BLaER1 treated with 17β-estradiol and CSF1 and Interleukin-3, amounts not matched to agents 10 nM and 100 nM (cell line): ENCODE results near the gene ALS2CL.

Source experiments
- H3K27ac ChIP-seq, 11 experiments: shearing (Covaris generic); formaldehyde crosslinking; 2 replicates each; pipeline ENCODE4 v1.8.1; 2022
- H3K27me3 ChIP-seq, 11 experiments: shearing (Covaris generic); formaldehyde crosslinking; 2 replicates each; pipeline ENCODE4 v1.8.1; 2022
- H3K36me3 ChIP-seq, 11 experiments: shearing (Covaris generic); formaldehyde crosslinking; 2 replicates each; pipeline ENCODE4 v1.8.1; 2022
- H3K4me1 ChIP-seq, 10 experiments: shearing (Covaris generic); formaldehyde crosslinking; 2 replicates each; pipeline ENCODE4 v1.8.1; 2022
- H3K4me2 ChIP-seq, 11 experiments: shearing (Covaris generic); formaldehyde crosslinking; 2 replicates each; pipeline ENCODE4 v1.8.1; 2022
- H3K4me3 ChIP-seq, 10 experiments: shearing (Covaris generic); formaldehyde crosslinking; 2 replicates each; pipeline ENCODE4 v1.8.1; 2022
- H3K9ac ChIP-seq, 11 experiments: shearing (Covaris generic); formaldehyde crosslinking; 2 replicates each; pipeline ENCODE4 v1.8.1; 2022
- H3K9me3 ChIP-seq, 11 experiments: shearing (Covaris generic); formaldehyde crosslinking; replicated peaks in 1 of 11; 2 replicates each; pipeline ENCODE4 v1.8.1; 2022
- H4K20me1 ChIP-seq, 11 experiments: shearing (Covaris generic); formaldehyde crosslinking; 2 replicates each; pipeline ENCODE4 v1.8.1; 2022
- Cebpa-rat ChIP-seq, 11 experiments: shearing (Covaris generic); IDR thresholded peaks; 2 replicates each; pipeline ENCODE4 v1.8.1; 2022

Gene ALS2CL

DNA sequence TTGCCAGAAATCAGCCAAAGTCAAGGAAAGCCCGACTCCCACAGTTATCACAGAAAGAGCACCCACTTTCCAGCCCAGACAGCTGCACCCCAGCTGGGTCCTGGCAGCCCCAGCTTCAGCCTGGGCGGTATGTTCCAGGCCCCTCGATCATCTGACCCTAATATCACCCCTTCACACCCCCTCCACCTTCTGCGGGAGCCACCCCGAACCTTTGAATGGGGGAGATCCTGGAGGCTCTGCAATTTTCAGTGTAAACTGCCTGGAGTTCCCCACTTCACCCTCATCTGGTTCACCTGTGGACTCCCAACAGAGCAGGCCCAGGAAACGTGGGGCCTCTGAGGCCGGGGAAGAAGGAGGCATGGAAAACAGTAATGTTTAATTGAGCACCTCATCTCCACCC lies 18.3 kb upstream of the ALS2CL start:
- Histone ChIP-seq H3K4me3 (no peak overlapping the region), H3K27me3 (no peaks in the 10 kb centered on the region), H3K36me3 (no peaks in the 10 kb centered on the region; a peak in 1 of 22 replicates), H3K27ac (no peak overlapping the region), H4K20me1 (peaks cover 0 to 11% (median 0%) of the 10 kb centered on the region in 11 experiments; a peak in 4 of 22 replicates), H3K9ac (no peak overlapping the region), H3K9me3 (no peaks in the 10 kb centered on the region), H3K4me1 (peaks cover 22 to 56% (median 43%) of the 10 kb centered on the region in 10 experiments; a peak in 19 of 20 replicates), H3K4me2 (no peak overlapping the region)
- TF ChIP-seq Cebpa-rat (IDR thresholded peaks at IDR 0.05) = no peak

DNA sequence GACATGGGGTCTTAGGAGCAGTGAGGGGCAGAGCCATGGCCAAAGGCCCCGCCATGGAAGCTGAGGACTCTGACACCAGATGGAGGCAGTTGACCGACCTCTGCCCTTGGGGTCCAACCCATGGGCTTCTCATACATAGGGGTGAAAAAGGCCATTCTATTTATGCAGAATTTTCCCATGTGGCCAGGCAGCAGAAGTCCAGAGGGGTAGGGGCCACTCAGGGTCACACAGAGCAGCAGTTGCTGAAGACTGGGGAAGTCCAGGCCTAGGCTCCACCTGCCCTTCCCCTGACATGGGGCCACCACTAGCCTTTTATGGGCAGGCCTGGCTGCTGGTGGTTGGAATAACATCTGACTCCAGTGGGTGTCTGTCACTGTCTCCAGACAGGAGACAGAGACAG lies 17.8 kb upstream of the ALS2CL start:
- no peaks in the 10 kb centered on the region; a peak in 1 of 22 replicates for H3K36me3 ChIP-seq
- H3K9ac ChIP-seq = no peak overlapping the region
- H3K27me3 ChIP-seq = no peaks in the 10 kb centered on the region
- no peaks in the 10 kb centered on the region for H3K9me3 ChIP-seq
- peaks cover 0 to 16% (median 0%) of the 10 kb centered on the region in 11 experiments; a peak in 4 of 22 replicates for H4K20me1 ChIP-seq
- no peak overlapping the region for H3K27ac ChIP-seq
- H3K4me3 ChIP-seq = no peak overlapping the region
- no peak overlapping the region for H3K4me2 ChIP-seq
- H3K4me1 ChIP-seq = peaks cover 22 to 57% (median 47%) of the 10 kb centered on the region in 10 experiments; a peak in 19 of 20 replicates
- TF ChIP-seq Cebpa-rat (IDR thresholded peaks at IDR 0.05) = no peak

DNA sequence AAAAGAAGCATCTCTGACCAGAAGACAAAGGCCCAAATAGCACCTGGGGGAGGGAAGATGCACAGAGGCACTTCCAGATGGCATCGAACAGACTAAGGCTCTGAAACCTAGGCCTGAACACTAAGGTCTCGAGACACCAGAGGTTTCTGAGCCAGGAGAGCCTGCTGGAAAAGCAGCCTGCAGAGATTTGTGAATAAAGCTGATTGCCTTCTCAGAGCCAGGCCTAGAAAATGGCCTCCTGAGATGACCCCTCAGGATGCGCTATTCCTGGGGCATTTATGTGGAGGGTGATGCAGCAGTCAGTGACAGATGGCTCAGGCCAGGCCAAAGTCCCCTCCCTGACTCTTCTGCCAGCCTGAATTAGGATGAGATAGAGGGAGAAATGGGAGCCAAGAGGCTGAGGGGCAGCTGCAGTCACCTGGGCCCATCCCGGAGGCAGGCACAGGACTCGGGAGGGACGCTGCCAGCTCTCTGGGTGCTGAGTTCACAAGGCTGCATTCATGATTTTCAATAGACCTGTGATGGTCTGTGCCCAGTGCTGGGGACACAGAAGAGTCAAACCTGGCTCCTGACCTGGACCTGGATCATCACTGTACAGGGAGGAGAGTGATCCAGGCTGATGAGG lies 17.3 kb upstream of the ALS2CL start:
- Histone ChIP-seq H3K36me3 (no peaks in the 10 kb centered on the region; a peak in 1 of 22 replicates), H4K20me1 (peaks cover 0 to 21% (median 0%) of the 10 kb centered on the region in 11 experiments; a peak in 5 of 22 replicates), H3K27ac (no peak overlapping the region), H3K4me3 (no peak overlapping the region), H3K9me3 (no peaks in the 10 kb centered on the region), H3K9ac (no peak overlapping the region), H3K27me3 (no peaks in the 10 kb centered on the region), H3K4me1 (peaks cover 22 to 62% (median 51%) of the 10 kb centered on the region in 10 experiments; a peak in 19 of 20 replicates), H3K4me2 (no peak overlapping the region)
- no peak for TF ChIP-seq Cebpa-rat (IDR thresholded peaks at IDR 0.05)

DNA sequence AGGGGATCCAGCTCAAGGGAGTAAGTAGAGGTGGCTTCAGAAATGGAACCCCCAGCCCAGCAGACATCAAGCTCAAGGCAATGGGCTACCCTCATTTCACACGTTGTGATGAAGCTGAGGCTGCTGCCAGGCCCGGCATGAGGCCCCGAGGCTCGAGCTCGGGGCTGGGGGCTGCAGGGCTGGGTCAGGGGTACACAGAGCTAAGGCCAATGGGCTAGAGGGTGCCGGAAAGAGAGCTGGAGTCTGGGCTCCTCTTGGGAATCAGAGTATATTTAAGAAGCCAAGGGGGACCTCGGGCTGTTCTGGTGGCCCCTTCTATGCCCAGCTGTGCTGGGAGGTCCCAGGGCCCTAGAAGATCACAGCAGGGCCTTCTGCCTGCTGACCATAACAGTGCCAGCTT lies 16.8 kb upstream of the ALS2CL start:
- H3K4me3 ChIP-seq = no peak overlapping the region
- no peaks in the 10 kb centered on the region for H3K27me3 ChIP-seq
- H3K4me2 ChIP-seq = no peak overlapping the region
- H3K27ac ChIP-seq = no peak overlapping the region
- H3K9me3 ChIP-seq = no peaks in the 10 kb centered on the region
- peaks cover 0 to 26% (median 0%) of the 10 kb centered on the region in 11 experiments; a peak in 5 of 22 replicates for H4K20me1 ChIP-seq
- no peak overlapping the region for H3K9ac ChIP-seq
- H3K36me3 ChIP-seq = no peaks in the 10 kb centered on the region; a peak in 1 of 22 replicates
- TF ChIP-seq Cebpa-rat (IDR thresholded peaks at IDR 0.05) = no peak
- peaks cover 19 to 65% (median 54%) of the 10 kb centered on the region in 10 experiments; a peak in 19 of 20 replicates for H3K4me1 ChIP-seq

DNA sequence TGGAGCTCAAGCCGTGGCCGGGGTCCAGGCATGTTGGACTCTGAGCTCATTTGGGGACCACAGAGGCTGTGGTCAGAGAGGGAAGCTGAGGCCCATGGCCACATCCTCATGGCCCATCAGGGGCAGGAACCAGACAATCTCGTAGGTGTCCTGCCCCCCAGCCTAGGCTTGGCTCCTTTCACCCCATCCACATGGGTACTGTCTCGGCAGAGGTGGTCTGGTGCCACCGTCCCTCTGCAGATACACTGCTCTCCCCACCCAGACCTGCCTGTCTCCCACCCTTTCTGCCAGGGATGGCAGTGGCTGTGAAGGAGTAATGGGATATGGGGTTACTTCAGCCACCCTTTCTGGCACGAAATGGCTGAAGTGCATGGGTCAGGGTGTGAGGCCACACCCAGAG lies 16.2 kb upstream of the ALS2CL start:
- Histone ChIP-seq H3K9me3 (no peaks in the 10 kb centered on the region), H3K27ac (no peak overlapping the region), H3K9ac (no peak overlapping the region), H4K20me1 (peaks cover 0 to 27% (median 0%) of the 10 kb centered on the region in 11 experiments; a peak in 5 of 22 replicates), H3K4me1 (peaks cover 19 to 65% (median 54%) of the 10 kb centered on the region in 10 experiments; a peak in 19 of 20 replicates), H3K36me3 (no peaks in the 10 kb centered on the region; a peak in 1 of 22 replicates), H3K27me3 (no peaks in the 10 kb centered on the region), H3K4me2 (no peak overlapping the region), H3K4me3 (no peak overlapping the region)
- no peak for TF ChIP-seq Cebpa-rat (IDR thresholded peaks at IDR 0.05)

DNA sequence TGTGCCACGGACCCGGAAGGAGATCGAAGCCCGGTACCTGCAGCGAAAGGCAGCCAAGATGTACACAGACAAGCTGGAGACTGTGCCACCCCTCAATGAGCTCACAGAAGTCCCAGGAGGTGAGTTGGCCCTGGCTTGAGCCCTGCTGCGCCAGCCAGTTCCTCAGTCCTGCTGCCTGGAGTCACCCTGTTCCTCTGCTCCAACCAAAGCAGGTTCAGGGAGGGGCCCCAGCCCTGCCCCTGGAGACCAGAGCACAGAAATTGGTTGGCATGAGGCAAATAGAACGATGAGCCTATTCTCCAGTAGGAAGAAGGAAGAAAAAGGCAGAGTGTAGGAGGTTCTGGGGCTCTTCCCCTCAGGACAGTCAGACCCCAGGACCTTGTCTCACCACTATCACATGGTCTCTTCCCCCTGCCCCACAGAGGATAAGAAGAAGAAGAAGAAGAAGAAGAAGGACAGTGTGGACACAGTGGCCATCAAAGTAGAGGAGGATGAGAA lies 15.7 kb upstream of the ALS2CL start:
- Histone ChIP-seq H3K4me2 (peak overlapping the region in 2 of 11 experiments; percentile 6 to 8; a peak in 1 of 22 replicates), H3K27me3 (no peaks in the 10 kb centered on the region), H3K4me1 (peaks cover 18 to 60% (median 50%) of the 10 kb centered on the region in 10 experiments; a peak in 19 of 20 replicates), H3K4me3 (no peak overlapping the region), H4K20me1 (peaks cover 0 to 29% (median 0%) of the 10 kb centered on the region in 11 experiments; a peak in 5 of 22 replicates), H3K9ac (no peak overlapping the region), H3K36me3 (no peaks in the 10 kb centered on the region; a peak in 1 of 22 replicates), H3K27ac (no peak overlapping the region), H3K9me3 (no peaks in the 10 kb centered on the region)
- TF ChIP-seq Cebpa-rat (IDR thresholded peaks at IDR 0.05) = no peak

DNA sequence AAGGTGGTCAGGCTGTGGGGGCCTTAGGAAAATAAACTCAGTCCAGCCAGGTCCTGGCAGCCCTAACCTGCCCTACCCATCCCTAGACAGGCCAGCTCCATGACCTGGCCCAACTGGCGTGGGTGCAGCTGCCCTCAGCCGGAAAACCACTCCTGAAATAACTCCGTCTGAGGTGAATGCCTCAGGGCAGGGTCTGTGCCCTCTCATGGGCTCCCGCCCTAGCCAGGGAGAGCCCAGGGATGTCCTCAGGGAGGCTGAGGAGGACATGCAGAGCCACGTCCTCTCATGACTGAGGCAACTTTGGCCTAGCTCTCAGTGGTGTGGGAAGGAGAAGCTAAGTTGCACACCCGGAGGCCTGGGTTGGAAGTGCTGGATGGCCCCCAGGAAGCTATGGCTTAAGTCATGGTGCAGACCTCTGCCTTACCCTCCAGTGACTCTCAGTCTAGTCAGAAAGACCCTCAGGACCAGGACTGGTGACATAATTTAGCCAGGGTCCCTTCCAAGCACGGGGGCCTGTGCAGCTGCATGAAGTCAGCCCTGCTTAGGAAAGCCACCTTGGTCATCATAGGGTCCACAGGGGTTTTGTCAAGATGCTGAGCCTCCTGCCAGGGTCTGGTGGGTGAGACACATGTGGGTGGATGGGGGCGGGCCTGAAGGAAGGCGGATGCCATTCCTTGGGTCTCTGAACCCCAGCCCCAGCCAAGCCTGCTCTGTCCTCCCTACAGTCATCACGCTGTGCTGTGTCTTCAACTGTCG lies 15.1 kb upstream of the ALS2CL start:
- Histone ChIP-seq H3K9me3 (no peaks in the 10 kb centered on the region), H3K4me3 (no peak overlapping the region), H3K4me2 (peak overlapping the region in 4 of 11 experiments; percentile 4 to 19 (median 8); a peak in 1 of 22 replicates), H3K9ac (no peak overlapping the region), H3K27me3 (no peaks in the 10 kb centered on the region), H3K4me1 (peaks cover 12 to 54% (median 43%) of the 10 kb centered on the region in 10 experiments; a peak in 19 of 20 replicates), H4K20me1 (peaks cover 0 to 29% (median 0%) of the 10 kb centered on the region in 11 experiments; a peak in 5 of 22 replicates), H3K27ac (no peak overlapping the region), H3K36me3 (no peaks in the 10 kb centered on the region; a peak in 1 of 22 replicates)
- no peak for TF ChIP-seq Cebpa-rat (IDR thresholded peaks at IDR 0.05)

DNA sequence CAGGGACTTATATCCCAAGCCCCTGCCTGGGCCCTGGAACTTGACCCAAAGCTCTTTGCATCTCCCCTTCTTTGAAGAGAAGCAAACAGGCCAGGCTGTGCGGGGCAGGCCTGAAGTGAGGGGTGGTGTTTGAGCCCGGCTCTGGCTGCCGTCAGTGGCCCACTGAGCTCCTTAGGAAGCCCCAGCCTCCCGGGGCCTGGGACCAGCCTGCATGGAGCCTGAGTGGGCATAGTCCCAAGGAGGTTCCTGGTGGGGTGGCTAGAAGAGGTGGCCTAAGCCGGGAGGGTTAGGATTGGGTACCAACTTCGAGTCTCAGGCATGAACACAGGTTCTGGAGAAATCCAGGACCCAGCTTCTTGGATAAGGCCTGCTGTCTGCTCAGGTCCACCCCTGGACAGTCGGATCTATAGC lies 14.1 kb upstream of the ALS2CL start:
- Histone ChIP-seq H3K27me3 (peaks cover 0 to 8% (median 3%) of the 10 kb centered on the region in 11 experiments; a peak in 16 of 22 replicates), H3K36me3 (no peaks in the 10 kb centered on the region; a peak in 1 of 22 replicates), H3K9ac (no peak overlapping the region), H3K9me3 (no peaks in the 10 kb centered on the region), H3K27ac (no peak overlapping the region), H3K4me2 (peak overlapping the region in 6 of 11 experiments; percentile 45 to 70 (median 60); a peak in 7 of 22 replicates), H4K20me1 (peaks cover 0 to 34% (median 0%) of the 10 kb centered on the region in 11 experiments; a peak in 7 of 22 replicates), H3K4me3 (no peak overlapping the region), H3K4me1 (peaks cover 4 to 44% (median 34%) of the 10 kb centered on the region in 10 experiments; a peak in 18 of 20 replicates)
- TF ChIP-seq Cebpa-rat (IDR thresholded peaks at IDR 0.05) = no peak
